Measurements from ENCODE around the gene KCTD7. TPM values are rescaled to one million over a fixed set of nuclear protein-coding genes. Genes with fewer than 3 reads are reported as not detected.
"Not testable (repeated sequence)": the region's sequence is repeated elsewhere in the genome, so short reads cannot be mapped to it uniquely, and the experiment has no call there.

KCTD7 gene
- total RNA-seq, 1 experiment from 2014 or later, result 5.5 TPM

DNA sequence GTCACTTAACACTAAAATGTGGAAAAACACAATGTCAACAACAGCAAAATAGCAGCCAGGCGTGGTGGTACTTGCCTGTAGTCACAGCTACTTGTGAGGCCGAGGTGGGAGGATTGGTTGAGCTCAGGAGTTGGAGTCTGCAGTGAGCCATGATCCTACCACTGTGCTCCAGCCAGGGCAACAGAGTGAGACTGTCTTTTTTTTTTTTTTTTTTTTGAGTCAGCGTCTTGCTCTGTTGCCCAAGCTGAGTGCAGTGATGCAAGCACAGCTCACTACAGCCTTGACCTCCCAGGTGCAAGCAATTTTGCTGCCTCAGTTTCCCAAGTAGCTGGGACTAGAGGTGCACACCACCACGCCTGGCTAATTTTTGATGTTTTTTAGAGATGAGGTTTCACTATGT lies 6.1 kb downstream of the KCTD7 start:
- H3K79me2 ChIP-seq (ENCODE audit: low read length), result no peaks in the 10 kb centered on the region
- H3K9me3 ChIP-seq (ENCODE audit: low read length), result no peaks in the 10 kb centered on the region
- no peaks in the 10 kb centered on the region for H3K27me3 ChIP-seq (ENCODE audit: low read length)
- no peak for ATAC-seq
- no peaks in the 10 kb centered on the region for H4K20me1 ChIP-seq (ENCODE audit: low read length)
- DNase-seq, result no peak
- no TSS peak for BruUV-seq (replicated peaks)
- no peak overlapping the region for H3K4me2 ChIP-seq (ENCODE audit: low read length)
- intact Hi-C loops (cut with micrococcal nuclease), result no loop called here
- H3K9ac ChIP-seq (ENCODE audit: low read length), result no peak overlapping the region
- H3K27ac ChIP-seq (ENCODE audit: low read length), result no peak overlapping the region
- no peaks in the 10 kb centered on the region; the same call in 1 of the 2 replicates for H3K4me1 ChIP-seq (ENCODE audit: insufficient read depth, low read length)
- no peak overlapping the region for H2AFZ ChIP-seq (ENCODE audit: low read length)
- TF ChIP-seq EZH2 (IDR thresholded peaks at IDR 0.05; ENCODE audit: low read length, unreplicated experiment), result no peak
- TF ChIP-seq EZH2phosphoT487 (IDR thresholded peaks at IDR 0.05; ENCODE audit: borderline replicate concordance, low read length), result no peak
- TF ChIP-seq, protein P1, sequence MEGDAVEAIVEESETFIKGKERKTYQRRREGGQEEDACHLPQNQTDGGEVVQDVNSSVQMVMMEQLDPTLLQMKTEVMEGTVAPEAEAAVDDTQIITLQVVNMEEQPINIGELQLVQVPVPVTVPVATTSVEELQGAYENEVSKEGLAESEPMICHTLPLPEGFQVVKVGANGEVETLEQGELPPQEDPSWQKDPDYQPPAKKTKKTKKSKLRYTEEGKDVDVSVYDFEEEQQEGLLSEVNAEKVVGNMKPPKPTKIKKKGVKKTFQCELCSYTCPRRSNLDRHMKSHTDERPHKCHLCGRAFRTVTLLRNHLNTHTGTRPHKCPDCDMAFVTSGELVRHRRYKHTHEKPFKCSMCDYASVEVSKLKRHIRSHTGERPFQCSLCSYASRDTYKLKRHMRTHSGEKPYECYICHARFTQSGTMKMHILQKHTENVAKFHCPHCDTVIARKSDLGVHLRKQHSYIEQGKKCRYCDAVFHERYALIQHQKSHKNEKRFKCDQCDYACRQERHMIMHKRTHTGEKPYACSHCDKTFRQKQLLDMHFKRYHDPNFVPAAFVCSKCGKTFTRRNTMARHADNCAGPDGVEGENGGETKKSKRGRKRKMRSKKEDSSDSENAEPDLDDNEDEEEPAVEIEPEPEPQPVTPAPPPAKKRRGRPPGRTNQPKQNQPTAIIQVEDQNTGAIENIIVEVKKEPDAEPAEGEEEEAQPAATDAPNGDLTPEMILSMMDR (conservative IDR thresholded peaks at IDR 0.05; ENCODE audit: low read depth, low read length), result no peak
- POLR2A ChIA-PET (ENCODE audit: unreplicated experiment), result no interaction called here
- H3F3A ChIP-seq (ENCODE audit: low read length, unreplicated experiment), result no peaks in the 10 kb centered on the region
- no peaks in the 10 kb centered on the region for H3K36me3 ChIP-seq (ENCODE audit: low read depth, low read length)
- H3K4me3 ChIP-seq (ENCODE audit: low read length), result no peak overlapping the region
- no peaks in the 10 kb centered on the region for H3K9me2 ChIP-seq (replicated peaks; ENCODE audit: low read length)
- CTCF ChIA-PET, result no interaction called here

DNA sequence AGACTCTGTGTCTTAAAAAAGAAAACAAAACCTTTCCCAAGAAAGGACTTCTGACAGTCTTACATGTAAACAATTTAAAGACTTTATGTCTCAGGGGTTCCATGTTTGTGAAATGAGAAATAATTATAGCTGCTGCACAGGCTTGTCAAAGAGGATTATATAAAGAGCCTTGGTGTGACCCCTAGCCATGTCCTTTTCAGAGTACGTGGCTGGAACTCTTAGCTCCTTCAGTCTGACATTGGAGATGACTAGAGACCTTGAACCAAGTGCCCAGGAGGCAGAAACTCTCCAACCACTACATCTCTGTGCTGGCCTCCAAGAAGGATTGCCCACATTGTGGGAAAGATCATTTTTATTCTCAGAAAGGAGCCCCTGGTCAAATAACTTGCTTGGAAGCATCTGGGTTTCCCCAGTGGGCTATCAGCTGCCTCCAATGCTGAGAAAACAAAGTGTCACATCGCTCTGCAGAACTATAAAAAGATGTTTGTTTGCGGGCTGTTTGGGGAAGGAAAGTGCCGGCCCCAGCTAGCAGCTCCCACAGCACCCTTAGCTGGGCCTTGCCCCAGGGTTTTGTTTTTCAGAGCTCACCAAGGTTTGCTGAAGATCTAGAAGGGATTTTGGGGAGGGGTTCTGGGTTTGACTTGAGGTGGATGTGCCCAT lies 6.8 kb downstream of the KCTD7 start:
- H3K4me3 ChIP-seq (ENCODE audit: low read length); H3K79me2 ChIP-seq (ENCODE audit: low read length); H3K4me1 ChIP-seq (ENCODE audit: insufficient read depth, low read length); H3K4me2 ChIP-seq (ENCODE audit: low read length); DNase-seq; H3F3A ChIP-seq (ENCODE audit: low read length, unreplicated experiment); BruUV-seq (replicated peaks); POLR2A ChIA-PET (ENCODE audit: unreplicated experiment); H3K36me3 ChIP-seq (ENCODE audit: low read depth, low read length); intact Hi-C loops (cut with micrococcal nuclease); H3K27ac ChIP-seq (ENCODE audit: low read length); H3K9me3 ChIP-seq (ENCODE audit: low read length); CTCF ChIA-PET; H3K27me3 ChIP-seq (ENCODE audit: low read length); H3K9ac ChIP-seq (ENCODE audit: low read length); H3K9me2 ChIP-seq (replicated peaks; ENCODE audit: low read length); ATAC-seq; H2AFZ ChIP-seq (ENCODE audit: low read length); H4K20me1 ChIP-seq (ENCODE audit: low read length): not testable (repeated sequence)

DNA sequence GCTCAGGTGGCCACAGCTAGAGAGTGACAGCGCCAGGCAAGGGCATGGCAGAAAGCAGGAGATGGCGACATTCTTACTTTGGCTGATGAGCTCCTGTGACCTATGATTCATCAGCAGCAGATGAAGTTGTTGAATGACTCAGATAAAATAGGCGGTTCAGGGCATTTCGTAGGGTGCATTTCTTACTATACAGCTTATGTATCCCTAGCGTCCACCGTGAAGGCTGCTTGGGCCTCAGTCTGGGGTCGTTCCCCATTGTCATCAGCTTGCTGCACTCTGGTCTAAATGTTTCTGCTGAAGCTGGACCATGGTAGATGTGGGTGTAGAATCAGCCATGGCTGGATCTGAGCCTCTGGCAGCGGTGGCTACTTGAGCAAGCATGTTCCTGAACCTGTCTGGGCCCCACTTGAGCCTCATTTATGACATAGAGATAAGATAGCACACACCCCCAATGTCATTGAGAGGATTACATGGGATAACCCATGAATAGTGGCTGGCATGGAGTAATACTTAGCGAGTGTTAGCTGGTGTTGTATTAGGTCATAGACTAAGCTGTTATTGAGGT lies 7.4 kb downstream of the KCTD7 start:
- intact Hi-C loops (cut with micrococcal nuclease); H3K27me3 ChIP-seq (ENCODE audit: low read length); H3K27ac ChIP-seq (ENCODE audit: low read length); CTCF ChIA-PET; BruUV-seq (replicated peaks); H3K4me1 ChIP-seq (ENCODE audit: insufficient read depth, low read length); H3K9me2 ChIP-seq (replicated peaks; ENCODE audit: low read length); H3K36me3 ChIP-seq (ENCODE audit: low read depth, low read length); H4K20me1 ChIP-seq (ENCODE audit: low read length); H3K9ac ChIP-seq (ENCODE audit: low read length); H2AFZ ChIP-seq (ENCODE audit: low read length); H3K4me3 ChIP-seq (ENCODE audit: low read length); H3K4me2 ChIP-seq (ENCODE audit: low read length); H3K79me2 ChIP-seq (ENCODE audit: low read length); POLR2A ChIA-PET (ENCODE audit: unreplicated experiment); H3K9me3 ChIP-seq (ENCODE audit: low read length); H3F3A ChIP-seq (ENCODE audit: low read length, unreplicated experiment): not testable (repeated sequence)
- DNase-seq (peak; percentile 69), ATAC-seq (peak; percentile 98)
